MM.1S (cell line): ENCODE results near the gene KCMF1.

ENCODE experiments used
- DNase-seq: peaks from one replicate; pipeline ENCODE4 v3.0.0-alpha.2; 2015
- H2AFZ ChIP-seq: fragments of 300-600 bp; sonication (generic); 2 replicates; pipeline ENCODE4 v1.6.0; 2016; ENCODE audit warnings: antibody characterized with exemption, low read length
- H3F3A ChIP-seq: fragments of 300-600 bp; sonication (generic); 2 replicates; pipeline ENCODE4 v1.6.1; 2016; ENCODE audit warnings: mild to moderate bottlenecking, antibody characterized with exemption, low read length, moderate library complexity, mixed read lengths; ENCODE audit not compliant: insufficient read depth
- H3K27ac ChIP-seq: fragments of 300-600 bp; sonication (generic); 2 replicates; pipeline ENCODE4 v1.5.1; 2016; ENCODE audit warnings: mild to moderate bottlenecking, low read length
- H3K27me3 ChIP-seq: fragments of 300-600 bp; sonication (generic); replicated peaks from 2 replicates; pipeline ENCODE4 v1.6.0; 2016; ENCODE audit warnings: low read length; ENCODE audit not compliant: insufficient read depth
- H3K36me3 ChIP-seq: fragments of 300-600 bp; sonication (generic); replicated peaks from 2 replicates; pipeline ENCODE4 v1.6.1; 2016; ENCODE audit warnings: mild to moderate bottlenecking, low read length, mixed read lengths; ENCODE audit not compliant: insufficient read depth
- H3K4me1 ChIP-seq: fragments of 300-600 bp; sonication (generic); 2 replicates; pipeline ENCODE4 v1.6.1; 2016; ENCODE audit warnings: low read length, mixed read lengths
- H3K4me2 ChIP-seq: fragments of 300-600 bp; sonication (generic); 2 replicates; pipeline ENCODE4 v1.6.0; 2016; ENCODE audit warnings: low read depth, low read length
- H3K4me3 ChIP-seq: fragments of 300-600 bp; sonication (generic); 2 replicates; pipeline ENCODE4 v1.5.1; 2016; ENCODE audit warnings: low read length, mixed read lengths
- H3K79me2 ChIP-seq: fragments of 300-600 bp; sonication (generic); 2 replicates; pipeline ENCODE4 v1.6.1; 2016; ENCODE audit warnings: mixed run types, low read length, mixed read lengths
- H3K9ac ChIP-seq: fragments of 300-600 bp; sonication (generic); 2 replicates; pipeline ENCODE4 v1.6.1; 2016; ENCODE audit warnings: low read length, mixed read lengths
- H3K9me2 ChIP-seq: fragments of 300-600 bp; sonication (generic); replicated peaks from 2 replicates; pipeline ENCODE4 v1.6.1; 2016; ENCODE audit warnings: mild to moderate bottlenecking, low read length, mixed read lengths; ENCODE audit not compliant: insufficient read depth
- H3K9me3 ChIP-seq: fragments of 300-600 bp; sonication (generic); replicated peaks from 2 replicates; pipeline ENCODE4 v1.6.1; 2016; ENCODE audit warnings: mild to moderate bottlenecking, low read length, mixed read lengths; ENCODE audit not compliant: insufficient read depth
- H4K20me1 ChIP-seq: fragments of 300-600 bp; sonication (generic); 2 replicates; pipeline ENCODE4 v1.6.1; 2016; ENCODE audit warnings: mild to moderate bottlenecking, low read length, moderate library complexity, mixed read lengths; ENCODE audit not compliant: insufficient read depth
- CTCF ChIP-seq: fragments of 300-600 bp; sonication (generic); IDR thresholded peaks from 2 replicates; pipeline ENCODE4 v1.5.1; 2016; ENCODE audit warnings: antibody characterized with exemption, low read length, mixed read lengths
- EZH2 ChIP-seq: fragments of 300-600 bp; sonication (generic); optimal IDR thresholded peaks from 2 replicates; pipeline ENCODE3; 2017; ENCODE audit warnings: low read depth, mild to moderate bottlenecking, antibody characterized with exemption, low read length, mixed read lengths
- EZH2phosphoT487 ChIP-seq: fragments of 300-600 bp; sonication (generic); IDR thresholded peaks from 2 replicates; pipeline ENCODE4 v1.6.1; 2018; ENCODE audit warnings: antibody characterized with exemption, low read length

KCMF1 gene

GRCh38 chr2:85012431-85012830 lies 41.5 kb downstream of the KCMF1 start:
- Histone ChIP-seq H3K9me3 (no peaks in the 10 kb centered on the region), H3K27ac (no peak overlapping the region), H3K4me2 (no peak overlapping the region), H3K27me3 (no peaks in the 10 kb centered on the region), H3K79me2 (peaks cover 95% of the 10 kb centered on the region), H3K9ac (no peak overlapping the region), H3K4me1 (no peaks in the 10 kb centered on the region), H3F3A (0 out of 2 replicates have a peak, but pooled peaks cover 3% of the 10 kb centered on the region), H3K4me3 (no peak overlapping the region), H2AFZ (no peak overlapping the region), H3K9me2 (no peaks in the 10 kb centered on the region), H3K36me3 (no peaks in the 10 kb centered on the region; the same call in 1 of the 2 replicates), H4K20me1 (0 out of 2 replicates have a peak, but pooled peaks cover 26% of the 10 kb centered on the region)
- DNase-seq, result no peak
- TF ChIP-seq EZH2 (no peak), EZH2phosphoT487 (no peak), CTCF (no peak)

GRCh38 chr2:85012855-85013254 lies 41.9 kb downstream of the KCMF1 start:
- no peaks in the 10 kb centered on the region for H3K9me3 ChIP-seq
- H3K4me3 ChIP-seq, result no peak overlapping the region
- H3K36me3 ChIP-seq, result no peaks in the 10 kb centered on the region
- 0 out of 2 replicates have a peak, but pooled peaks cover 3% of the 10 kb centered on the region for H3F3A ChIP-seq
- H2AFZ ChIP-seq, result no peak overlapping the region
- TF ChIP-seq EZH2 (no peak), CTCF (no peak)
- no peak overlapping the region for H3K27ac ChIP-seq
- H3K27me3 ChIP-seq, result no peaks in the 10 kb centered on the region
- 0 out of 2 replicates have a peak, but pooled peaks cover 26% of the 10 kb centered on the region for H4K20me1 ChIP-seq
- H3K4me2 ChIP-seq, result no peak overlapping the region
- DNase-seq, result no peak
- peaks cover 95% of the 10 kb centered on the region for H3K79me2 ChIP-seq
- no peaks in the 10 kb centered on the region for H3K9me2 ChIP-seq
- H3K4me1 ChIP-seq, result no peaks in the 10 kb centered on the region
- no peak overlapping the region for H3K9ac ChIP-seq

GRCh38 chr2:85015653-85016360 lies 44.8 kb downstream of the KCMF1 start:
- H3K4me1 ChIP-seq, result no peaks in the 10 kb centered on the region
- H3K9ac ChIP-seq, result no peak overlapping the region
- H3K27ac ChIP-seq, result no peak overlapping the region
- H3K4me2 ChIP-seq, result no peak overlapping the region
- no peaks in the 10 kb centered on the region for H3K9me3 ChIP-seq
- no peak overlapping the region for H2AFZ ChIP-seq
- no peaks in the 10 kb centered on the region for H3K9me2 ChIP-seq
- H4K20me1 ChIP-seq, result peaks cover 39% of the 10 kb centered on the region
- no peak overlapping the region for H3K4me3 ChIP-seq
- DNase-seq, result no peak
- TF ChIP-seq CTCF (no peak), EZH2 (no peak), EZH2phosphoT487 (no peak)
- no peaks in the 10 kb centered on the region for H3K27me3 ChIP-seq
- H3K79me2 ChIP-seq, result peaks cover 98% of the 10 kb centered on the region
- no peaks in the 10 kb centered on the region for H3F3A ChIP-seq
- H3K36me3 ChIP-seq, result no peaks in the 10 kb centered on the region
